Measurements from ENCODE around the gene PEX12.

- TF ChIP-seq CTCF (conservative IDR thresholded peaks at IDR 0.05; ENCODE audit: low read depth, low read length) (no peak), ELK1 (IDR thresholded peaks at IDR 0.05; ENCODE audit: borderline replicate concordance, low read depth, low read length) (no peak), CEBPB (IDR thresholded peaks at IDR 0.05; ENCODE audit: low read depth, low read length) (no peak), POLR2A (IDR thresholded peaks at IDR 0.05; ENCODE audit: low read depth, low read length) (no peak), BHLHE40 (IDR thresholded peaks at IDR 0.05; ENCODE audit: low read depth, low read length) (no peak), MAFK (IDR thresholded peaks at IDR 0.05; ENCODE audit: low read depth, low read length) (no peak), RCOR1 (IDR thresholded peaks at IDR 0.05; ENCODE audit: insufficient replicate concordance, low read length) (no peak), MXI1 (IDR thresholded peaks at IDR 0.05; ENCODE audit: borderline replicate concordance, low read depth, low read length) (no peak), RFX5 (IDR thresholded peaks at IDR 0.05; ENCODE audit: low read depth, low read length) (no peak), FOS (IDR thresholded peaks at IDR 0.05; ENCODE audit: low read depth, low read length) (no peak)
- TF ChIP-seq, protein P1, sequence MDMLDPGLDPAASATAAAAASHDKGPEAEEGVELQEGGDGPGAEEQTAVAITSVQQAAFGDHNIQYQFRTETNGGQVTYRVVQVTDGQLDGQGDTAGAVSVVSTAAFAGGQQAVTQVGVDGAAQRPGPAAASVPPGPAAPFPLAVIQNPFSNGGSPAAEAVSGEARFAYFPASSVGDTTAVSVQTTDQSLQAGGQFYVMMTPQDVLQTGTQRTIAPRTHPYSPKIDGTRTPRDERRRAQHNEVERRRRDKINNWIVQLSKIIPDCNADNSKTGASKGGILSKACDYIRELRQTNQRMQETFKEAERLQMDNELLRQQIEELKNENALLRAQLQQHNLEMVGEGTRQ (IDR thresholded peaks at IDR 0.05; ENCODE audit: low read depth, low read length) = no peak
These were observed 37.6 kb downstream of the PEX12 start for GRCh38 chr17:35540589-35541404.

All from IMR-90 (cell line).